RPMI7951 (cell line): ENCODE data around the gene ANKS3. TPM values are rescaled to one million over a fixed set of nuclear protein-coding genes. Genes with fewer than 3 reads are reported as not detected.

Source experiments
- DNase-seq: peaks from one replicate; pipeline ENCODE4 v3.0.0-alpha.2; 2012; ENCODE audit warnings: low read depth
- total RNA-seq: library from RNA; depleted of rRNA; stranded (reverse); fragments of >200 nt; shearing (Covaris generic); gene quantifications from 2 replicates; pipeline ENCODE4 v1.2.3, GENCODE V29; 2014

ANKS3 gene
- total RNA-seq, 1 experiment from 2014 or later = 10.6 TPM

- no peak for DNase-seq
Observed at GRCh38 chr16:4685776-4686496, 48.1 kb downstream of the ANKS3 start.

DNA sequence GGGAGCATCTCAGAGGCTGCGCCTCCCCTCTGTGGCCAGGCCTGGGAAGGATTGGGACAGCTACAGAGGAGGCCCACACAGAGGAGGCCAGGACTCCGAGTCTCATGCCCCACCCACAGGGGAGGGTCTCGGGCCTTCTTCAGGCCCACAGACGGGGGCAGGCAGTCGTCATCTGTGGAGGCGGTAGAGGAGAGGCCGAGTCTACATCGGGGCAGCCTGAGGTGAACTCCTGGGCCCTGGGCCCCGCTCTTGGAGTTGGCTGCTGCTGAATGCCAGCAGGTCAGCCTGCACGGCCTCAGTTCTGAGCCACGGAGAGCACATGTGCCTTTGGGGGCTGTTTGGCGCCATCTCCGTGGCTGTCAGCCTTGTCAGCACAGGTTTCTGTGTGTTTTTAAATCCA is 48.8 kb downstream of the ANKS3 start:
- no peak for DNase-seq

- no peak for DNase-seq
Observed at GRCh38 chr16:4684763-4685162, 49.3 kb downstream of the ANKS3 start.

DNA sequence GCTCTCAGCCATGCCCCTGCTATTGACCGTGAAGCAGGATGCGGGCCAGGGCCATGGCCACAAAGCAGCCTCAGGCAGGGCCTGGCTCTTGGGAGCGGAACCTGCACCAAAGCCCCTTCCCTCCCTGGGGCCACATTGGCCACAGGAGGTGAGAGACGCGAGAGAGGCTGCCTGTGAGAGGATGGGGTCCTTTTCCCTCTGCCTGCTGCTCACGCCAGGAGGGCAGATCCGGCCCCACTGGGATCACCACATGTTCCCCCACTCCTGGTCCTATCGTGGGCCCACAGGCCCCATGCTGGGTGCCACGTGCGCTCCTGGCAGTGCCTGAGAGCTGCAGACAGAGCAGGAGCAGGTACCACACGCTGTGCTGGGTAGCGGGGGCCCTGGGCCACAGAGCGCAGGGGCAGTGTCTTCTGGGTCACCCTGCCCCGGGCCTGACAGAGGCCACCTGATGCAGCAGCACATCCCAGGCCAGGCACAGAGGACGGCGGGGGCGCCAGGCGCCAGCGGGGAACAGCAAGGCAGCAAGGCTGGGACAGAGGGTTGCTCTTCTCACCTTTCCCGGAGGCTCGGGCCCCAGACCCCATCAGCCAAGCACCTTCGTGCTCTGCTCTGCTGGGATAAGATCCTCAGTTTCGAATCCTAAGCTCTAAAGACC is 49.9 kb downstream of the ANKS3 start:
- DNase-seq = no peak

DNA sequence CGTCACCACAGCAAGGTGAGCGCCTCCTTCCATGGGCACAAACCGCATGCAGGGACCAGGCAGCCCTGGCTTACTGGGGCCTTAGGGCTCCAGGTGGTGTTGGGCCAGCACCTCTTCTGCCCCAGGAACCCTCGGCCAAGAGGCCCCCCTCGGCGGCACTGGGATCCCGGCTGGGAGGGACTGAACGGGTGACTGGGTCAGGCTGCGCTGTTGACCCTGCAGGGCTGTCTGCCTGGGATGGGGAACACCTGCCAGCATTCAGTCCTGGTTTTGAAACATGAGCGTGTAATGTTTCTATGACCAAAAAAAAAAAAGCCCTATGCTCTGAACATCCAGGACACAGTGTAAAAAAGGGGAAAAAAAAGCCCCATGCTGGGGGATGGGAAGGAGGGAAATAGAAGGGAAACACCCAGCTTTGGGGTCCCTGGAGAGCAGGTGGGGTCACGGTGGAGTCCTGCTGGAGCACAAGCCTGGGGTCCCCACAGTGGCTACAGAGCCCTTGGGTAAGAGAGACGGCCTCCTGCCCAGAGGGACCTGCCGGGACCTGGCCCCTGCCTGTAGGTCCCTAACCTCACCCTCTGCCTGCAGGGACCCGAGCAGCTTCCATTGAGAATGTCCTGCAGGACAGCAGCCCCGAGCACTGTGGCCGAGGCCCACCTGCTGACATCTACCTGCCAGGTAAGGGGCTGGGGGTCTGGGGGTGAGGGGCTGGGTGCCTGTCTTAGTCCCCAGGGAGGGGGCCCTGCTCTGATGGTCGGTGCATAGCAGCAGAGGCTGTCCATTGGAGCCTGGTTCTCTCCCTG is 50.6 kb downstream of the ANKS3 start:
- DNase-seq = no peak

- DNase-seq = peak; percentile 12
Observed at GRCh38 chr16:4682616-4683254, 51.3 kb downstream of the ANKS3 start.

- DNase-seq = no peak
Observed at GRCh38 chr16:4682084-4682591, 51.9 kb downstream of the ANKS3 start.

DNA sequence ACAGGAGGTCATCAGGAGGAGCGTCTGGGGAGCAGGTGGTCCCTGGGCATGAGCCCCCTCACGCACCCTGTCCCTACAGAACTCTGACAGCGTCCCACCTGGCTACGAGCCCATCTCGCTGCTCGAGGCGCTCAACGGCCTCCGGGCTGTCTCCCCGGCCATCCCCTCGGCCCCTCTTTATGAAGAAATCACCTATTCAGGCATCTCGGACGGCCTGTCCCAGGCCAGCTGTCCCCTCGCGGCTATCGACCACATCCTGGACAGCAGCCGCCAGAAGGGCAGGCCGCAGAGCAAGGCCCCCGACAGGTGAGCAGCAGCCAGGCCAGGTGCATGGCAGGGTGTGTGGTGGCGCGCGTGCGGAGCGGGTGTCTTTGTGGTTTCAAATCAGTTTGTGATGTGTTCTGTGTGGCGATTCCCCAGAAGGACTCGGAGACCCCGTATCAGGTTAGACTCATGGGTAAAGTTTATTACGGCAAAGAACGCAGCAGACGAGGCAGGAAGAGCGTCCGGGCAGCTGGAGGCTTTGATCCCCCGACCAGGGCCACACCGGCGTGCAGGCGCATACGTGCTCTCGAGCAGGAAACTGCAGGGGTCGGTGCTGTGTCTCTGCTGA is 52.5 kb downstream of the ANKS3 start:
- no peak for DNase-seq

- DNase-seq = no peak
Observed at GRCh38 chr16:4680673-4681470, 53.2 kb downstream of the ANKS3 start.

DNA sequence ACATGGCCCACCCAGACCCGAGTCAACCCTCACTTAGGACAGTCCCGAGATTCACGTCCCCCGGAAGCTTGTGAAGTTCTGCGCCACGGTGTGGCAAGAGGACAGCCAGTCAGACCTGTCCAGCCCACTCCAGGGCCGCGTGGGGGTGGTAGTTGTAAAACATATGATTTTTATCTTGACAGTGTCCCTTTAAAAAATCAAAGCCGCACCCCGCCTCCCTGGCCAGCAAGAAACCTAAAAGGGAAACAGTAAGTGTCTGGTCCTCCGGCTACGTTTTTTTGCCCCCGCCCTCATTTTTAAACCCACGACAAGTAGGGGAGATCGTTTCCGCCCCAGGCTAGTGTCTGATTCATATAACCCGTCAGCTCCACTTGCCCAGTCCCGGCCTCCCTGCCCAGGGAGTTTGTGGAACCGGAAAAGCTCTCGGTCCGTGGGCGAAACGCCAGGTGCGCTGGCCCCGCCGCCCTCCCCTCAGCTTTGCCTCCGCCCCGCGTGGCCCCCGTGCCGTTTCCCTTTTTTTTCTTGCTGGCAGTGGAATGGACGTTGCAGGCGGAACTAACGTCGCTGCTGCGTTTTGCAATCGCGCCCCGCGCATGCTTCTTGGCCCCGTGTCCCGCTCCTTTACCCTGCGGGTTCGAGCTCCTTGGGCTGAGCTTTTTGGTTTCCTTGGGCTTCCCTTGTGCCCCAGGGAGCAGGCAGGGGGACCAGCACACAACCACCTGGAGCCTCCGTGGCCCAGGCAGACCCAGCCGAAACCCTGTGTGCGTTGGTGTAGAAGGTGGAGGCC is 54.0 kb downstream of the ANKS3 start:
- peak; percentile 98 for DNase-seq

DNA sequence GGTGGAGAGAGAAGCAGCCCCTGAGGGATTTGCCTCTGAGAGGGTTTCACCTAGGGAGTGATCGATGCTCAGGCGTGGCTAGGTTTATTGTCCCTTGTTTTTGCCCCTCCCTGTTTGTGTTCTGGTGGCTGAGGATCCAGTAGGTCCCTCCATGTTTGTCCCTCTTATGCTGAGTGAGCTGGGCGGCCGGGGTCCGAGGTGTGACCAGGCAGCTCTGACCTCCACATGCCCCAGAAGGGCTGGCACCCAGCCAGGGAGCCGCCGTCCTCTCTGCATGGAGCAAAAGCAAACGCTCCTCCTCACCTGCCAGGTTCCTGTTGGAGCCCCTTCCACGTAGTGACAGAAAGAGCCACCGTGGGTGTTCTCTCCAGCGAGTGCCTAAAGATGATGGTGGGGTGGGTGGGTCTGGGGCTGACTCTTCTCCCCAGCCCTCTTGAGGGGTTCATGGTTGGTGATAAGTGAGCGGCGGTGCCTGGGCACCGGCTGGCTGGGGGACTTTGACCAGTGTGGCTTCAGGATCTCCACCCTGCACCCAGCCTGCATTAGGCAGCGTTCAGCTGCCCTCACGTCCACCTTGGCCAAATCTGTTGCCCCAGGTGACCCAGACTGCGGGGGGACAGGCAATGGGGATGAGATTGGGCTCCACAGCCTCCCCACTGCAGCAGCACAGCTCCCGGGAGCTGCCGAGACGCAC is 54.8 kb downstream of the ANKS3 start:
- no peak for DNase-seq

DNA sequence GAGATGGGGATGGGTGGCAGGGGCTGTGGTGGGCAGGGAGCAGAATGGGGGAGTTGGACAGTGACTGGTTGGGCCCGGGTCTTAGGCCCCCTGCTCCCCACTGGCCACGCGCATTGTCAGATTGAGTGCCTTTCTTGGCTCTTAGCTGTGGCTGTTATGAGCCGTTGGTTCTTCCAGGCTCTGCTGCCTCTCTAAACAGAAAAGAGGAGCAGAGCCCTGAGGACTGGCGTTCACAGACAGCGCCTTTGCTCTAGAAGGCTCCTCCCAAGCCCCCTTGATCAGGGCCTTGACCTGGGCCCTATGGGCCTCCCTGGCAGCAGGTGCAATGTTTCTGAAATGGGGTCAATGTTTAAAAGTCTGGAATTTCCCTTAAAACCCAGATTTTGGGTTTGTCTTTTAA is 55.5 kb downstream of the ANKS3 start:
- DNase-seq = no peak

DNA sequence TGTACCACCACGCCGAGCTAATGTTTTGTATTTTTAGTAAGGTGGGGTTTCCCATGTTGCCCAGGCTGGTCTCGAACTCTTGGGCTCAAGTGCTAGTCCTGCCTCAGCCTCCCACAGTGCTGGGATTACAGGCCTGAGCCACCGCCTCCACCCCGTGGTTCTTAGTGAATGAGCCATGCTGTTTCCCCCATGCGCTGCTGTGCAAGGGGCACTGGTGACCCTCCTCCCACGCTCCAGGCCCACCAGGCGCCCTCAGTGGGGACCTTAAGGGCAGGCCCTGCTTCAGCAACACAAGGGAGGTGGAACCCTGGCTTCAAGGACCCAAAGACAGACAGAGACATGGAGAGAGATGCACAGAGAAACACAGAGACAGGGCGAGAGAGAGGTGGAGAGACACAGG is 56.1 kb downstream of the ANKS3 start:
- no peak for DNase-seq

DNA sequence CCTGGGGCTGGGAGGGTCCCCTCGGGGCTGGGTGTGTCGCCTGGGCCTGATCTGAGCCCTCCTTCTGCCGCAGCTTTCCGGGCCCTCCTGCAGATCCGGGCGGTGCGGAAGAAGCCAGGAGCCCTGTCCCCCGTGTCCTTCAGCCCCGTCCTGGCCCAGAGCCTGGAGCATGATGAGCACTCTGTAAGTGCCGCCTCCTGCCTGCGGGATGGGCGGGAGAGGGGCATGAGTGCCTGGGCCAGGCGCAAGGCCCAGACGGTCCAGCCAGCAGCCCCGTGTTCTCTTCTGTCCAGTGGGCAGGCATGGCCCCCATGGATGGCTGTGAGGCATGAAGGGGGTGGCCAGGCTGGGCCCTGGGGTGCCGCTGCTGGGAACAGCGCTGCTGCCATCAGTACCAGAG is 56.7 kb downstream of the ANKS3 start:
- DNase-seq = no peak

- no peak for DNase-seq
Observed at GRCh38 chr16:4676831-4677230, 57.2 kb downstream of the ANKS3 start.

DNA sequence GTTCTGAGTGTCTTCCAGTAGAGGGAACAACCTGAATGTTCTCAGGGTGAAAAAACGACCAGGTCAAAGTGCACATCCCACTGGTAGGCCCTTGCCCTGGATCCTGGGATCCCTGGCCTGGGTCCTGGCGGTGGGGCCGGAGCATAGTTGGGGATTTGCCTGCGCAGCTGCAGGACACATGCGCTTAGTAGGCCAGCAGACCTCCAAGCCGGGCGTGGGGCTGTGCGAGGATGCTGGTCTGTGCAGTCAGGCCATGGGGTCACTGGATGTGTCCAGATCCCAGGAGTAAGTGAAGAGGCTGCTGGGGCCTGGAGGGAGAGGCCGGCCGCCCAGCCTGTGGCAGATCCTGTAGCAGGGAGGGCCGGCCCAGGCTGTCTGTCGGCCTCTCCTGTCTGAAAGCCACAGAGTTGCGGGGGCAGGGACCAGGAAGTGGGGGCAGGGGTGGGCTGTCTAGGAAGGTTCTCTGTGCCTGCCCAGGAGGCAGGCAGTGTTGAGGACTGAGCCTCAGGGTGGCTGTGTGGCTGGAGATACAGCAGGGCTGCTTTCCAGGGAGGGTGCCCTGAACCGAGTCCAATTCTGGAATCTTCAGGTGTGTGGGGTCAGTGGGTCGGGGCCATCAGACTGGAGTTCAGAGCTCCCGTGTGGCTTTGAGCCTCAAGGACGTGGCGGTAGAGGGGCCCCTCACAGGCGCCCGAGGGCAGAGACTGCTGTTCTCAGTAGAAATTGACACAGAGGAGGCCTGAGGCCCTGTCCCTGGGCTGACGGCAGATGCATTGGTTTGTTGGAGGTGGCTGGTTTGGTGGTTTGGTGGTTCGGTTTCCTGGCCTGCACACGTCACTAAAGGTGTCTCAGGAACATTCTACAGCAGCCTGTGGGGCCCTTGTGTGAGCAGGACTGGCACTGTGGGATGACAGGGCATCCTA is 57.9 kb downstream of the ANKS3 start:
- peak; percentile 18 for DNase-seq

DNA sequence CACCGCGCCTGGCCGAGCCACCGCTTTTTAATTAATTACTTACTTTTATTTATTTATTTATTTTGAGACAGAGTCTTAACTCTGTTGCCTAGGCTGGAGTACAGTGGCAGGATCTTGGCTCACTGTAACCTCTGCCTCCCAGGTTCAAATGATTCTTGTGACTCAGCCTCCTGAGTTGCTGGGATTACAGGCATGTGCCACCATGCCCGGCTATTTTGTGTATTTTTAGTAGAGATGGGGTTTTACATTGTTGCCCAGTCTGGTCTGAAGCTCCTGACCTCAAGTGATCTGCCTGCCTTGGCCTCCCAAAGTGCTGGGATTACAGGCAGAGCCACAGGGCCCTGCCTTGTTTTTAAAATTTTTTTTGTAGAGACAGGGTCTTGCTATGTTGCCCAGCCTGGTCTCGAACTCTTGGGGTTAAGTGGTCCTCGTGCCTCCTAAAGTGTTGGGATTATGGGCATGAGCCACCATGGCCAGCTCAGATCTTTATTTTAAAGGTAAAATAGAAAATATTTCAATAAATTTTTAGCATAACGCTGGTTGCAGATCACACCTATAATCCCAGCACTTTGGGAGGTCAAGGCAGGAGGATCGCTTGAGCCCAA is 59.0 kb downstream of the ANKS3 start:
- DNase-seq = no peak
